A549 treated with Mapracorat at 1 μM for 4 hours (cell line): ENCODE measurements around the gene OR4C6. TPM values are rescaled to one million over a fixed set of nuclear protein-coding genes. Genes with fewer than 3 reads are reported as not detected.

Experiments used
- total RNA-seq: library from RNA; stranded (reverse); fragments of 200-300 nt; extraction: Qiagen RNA extraction; gene quantifications from 5 replicates; pipeline ENCODE4 v1.2.3, GENCODE V29; 2022

OR4C6 gene
- total RNA-seq: not detected in 5 replicates

GRCh38 chr11:55661901-55662300 is at the start of gene OR4C6:
TSS of gene OR4C6 (plus strand) at chr11:55662201. CDS start at chr11:55665167, 2,966 bp downstream.

DNA sequence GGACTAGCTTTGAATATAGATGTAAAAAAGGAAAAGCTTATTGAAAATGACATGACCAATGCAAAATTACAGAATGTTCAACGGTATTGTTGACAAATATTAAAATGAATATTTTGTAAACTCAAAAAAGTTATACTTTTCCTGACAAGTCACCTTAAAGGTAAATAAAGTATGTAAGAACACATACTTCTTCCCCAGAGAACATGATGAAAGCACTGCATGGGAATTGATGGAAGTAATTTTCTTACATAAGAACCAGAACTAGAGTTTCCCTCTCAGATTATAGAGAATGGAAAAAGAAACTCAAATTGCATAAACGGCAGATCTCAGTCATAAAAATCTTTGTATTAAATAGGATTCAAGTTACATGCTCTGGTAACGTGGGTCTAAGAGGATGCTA is 27.2 kb upstream of the OR4C6 start, which contains the start of gene OR4P4:
Gene OR4P4 (plus strand): TSS at position 301 of the 400 bp plus-strand sequence.

GRCh38 chr11:55648027-55648426 is 14.0 kb upstream of the OR4C6 start, which contains the start of gene OR4S2:
TSS of gene OR4S2 (plus strand) at chr11:55648327. CDS start at chr11:55650904, 2,577 bp downstream.

Other genes with a start within 250 kb of the OR4C6 start
- not detected in 5 replicates for gene OR4C15, start 107.7 kb upstream of the OR4C6 start, total RNA-seq
- not detected in 5 replicates for gene OR4C16, start 90.1 kb upstream of the OR4C6 start, total RNA-seq
- gene OR4C11, start 54.6 kb upstream of the OR4C6 start, total RNA-seq: not detected in 5 replicates
- not detected in 5 replicates for gene OR4P4, start 27.1 kb upstream of the OR4C6 start, total RNA-seq
- not detected in 5 replicates for gene OR4S2, start 13.9 kb upstream of the OR4C6 start, total RNA-seq
- not detected in 5 replicates for gene OR5D13, start 111.2 kb downstream of the OR4C6 start, total RNA-seq
- not detected in 5 replicates for gene OR5D14, start 133.4 kb downstream of the OR4C6 start, total RNA-seq
- not detected in 5 replicates for gene OR5L1, start 149.2 kb downstream of the OR4C6 start, total RNA-seq
- gene OR5D18, start 157.4 kb downstream of the OR4C6 start, total RNA-seq: not detected in 5 replicates
- gene OR5L2, start 165.0 kb downstream of the OR4C6 start, total RNA-seq: not detected in 5 replicates
- gene OR5D16, start 176.6 kb downstream of the OR4C6 start, total RNA-seq: not detected in 5 replicates
- not detected in 5 replicates for gene TRIM51, start 221.1 kb downstream of the OR4C6 start, total RNA-seq